ENCODE data around the gene LRRC4C. TPM values are rescaled to one million over a fixed set of nuclear protein-coding genes. Genes with fewer than 3 reads are reported as not detected.
"Not testable (repeated sequence)": the region's sequence is repeated elsewhere in the genome, so short reads cannot be mapped to it uniquely, and the experiment has no call there.

The LRRC4C gene
- total RNA-seq, 1 donor from 2014 or later: 1.5 TPM

GRCh38 chr11:41042688-41043087, 416.8 kb downstream of the LRRC4C start:
- DNase-seq (ENCODE audit: low read depth): no peak
- Histone ChIP-seq H3K36me3 (ENCODE audit: control insufficient read depth, insufficient read depth, low read length) (no peaks in the 10 kb centered on the region), H3K4me3 (ENCODE audit: low read depth, low read length) (no peak overlapping the region), H3K27me3 (ENCODE audit: control insufficient read depth, insufficient read depth, low read length) (no peaks in the 10 kb centered on the region)
- no peak for TF ChIP-seq CTCF (IDR thresholded peaks at IDR 0.05; ENCODE audit: insufficient read depth, low read length, poor library complexity, severe bottlenecking)

GRCh38 chr11:41040474-41040873, 419.0 kb downstream of the LRRC4C start:
- no peak for TF ChIP-seq CTCF (IDR thresholded peaks at IDR 0.05; ENCODE audit: insufficient read depth, low read length, poor library complexity, severe bottlenecking)
- Histone ChIP-seq H3K27me3 (ENCODE audit: control insufficient read depth, insufficient read depth, low read length) (no peaks in the 10 kb centered on the region), H3K36me3 (ENCODE audit: control insufficient read depth, insufficient read depth, low read length) (no peaks in the 10 kb centered on the region), H3K4me3 (ENCODE audit: low read depth, low read length) (no peak overlapping the region)
- no peak for DNase-seq (ENCODE audit: low read depth)

- no peak for DNase-seq (ENCODE audit: low read depth)
- no peak for TF ChIP-seq CTCF (IDR thresholded peaks at IDR 0.05; ENCODE audit: insufficient read depth, low read length, poor library complexity, severe bottlenecking)
- H3K36me3 ChIP-seq (ENCODE audit: control insufficient read depth, insufficient read depth, low read length): no peaks in the 10 kb centered on the region
- no peak overlapping the region for H3K4me3 ChIP-seq (ENCODE audit: low read depth, low read length)
- no peaks in the 10 kb centered on the region for H3K27me3 ChIP-seq (ENCODE audit: control insufficient read depth, insufficient read depth, low read length)
Measured at GRCh38 chr11:41039592-41039991, 419.9 kb downstream of the LRRC4C start.

GRCh38 chr11:41031551-41032060, 427.8 kb downstream of the LRRC4C start:
- TF ChIP-seq CTCF (IDR thresholded peaks at IDR 0.05; ENCODE audit: insufficient read depth, low read length, poor library complexity, severe bottlenecking): no peak
- no peaks in the 10 kb centered on the region for H3K36me3 ChIP-seq (ENCODE audit: control insufficient read depth, insufficient read depth, low read length)

GRCh38 chr11:41020259-41020658, 439.2 kb downstream of the LRRC4C start:
- no peak for TF ChIP-seq CTCF (IDR thresholded peaks at IDR 0.05; ENCODE audit: insufficient read depth, low read length, poor library complexity, severe bottlenecking)
- no peaks in the 10 kb centered on the region for H3K27me3 ChIP-seq (ENCODE audit: control insufficient read depth, insufficient read depth, low read length)
- no peak for DNase-seq (ENCODE audit: low read depth)

More at GRCh38 chr11:41031551-41032060, 427.8 kb downstream of the LRRC4C start:
- no peak for DNase-seq (ENCODE audit: low read depth)
- no peaks in the 10 kb centered on the region for H3K27me3 ChIP-seq (ENCODE audit: control insufficient read depth, insufficient read depth, low read length)
- H3K4me3 ChIP-seq (ENCODE audit: low read depth, low read length): no peak overlapping the region

GRCh38 chr11:41019666-41020065, 439.8 kb downstream of the LRRC4C start:
- H3K36me3 ChIP-seq (ENCODE audit: control insufficient read depth, insufficient read depth, low read length); H3K27me3 ChIP-seq (ENCODE audit: control insufficient read depth, insufficient read depth, low read length); H3K4me3 ChIP-seq (ENCODE audit: low read depth, low read length); DNase-seq (ENCODE audit: low read depth): not testable (repeated sequence)

More at GRCh38 chr11:41020259-41020658, 439.2 kb downstream of the LRRC4C start:
- Histone ChIP-seq H3K36me3 (ENCODE audit: control insufficient read depth, insufficient read depth, low read length) (no peaks in the 10 kb centered on the region), H3K4me3 (ENCODE audit: low read depth, low read length) (no peak overlapping the region)

Measured in kidney epithelial cell (primary cell).